Neural cell (in vitro differentiated cells): ENCODE data around the gene ESRRB. TPM values are rescaled to one million over a fixed set of nuclear protein-coding genes. Genes with fewer than 3 reads are reported as not detected.

Source experiments
- H2AFZ ChIP-seq: fragments of 200-600, 300-800 bp; sonication (generic), shearing (Covaris generic); 2 replicates; pipeline ENCODE4 v1.6.0; 2014; ENCODE audit warnings: low read depth, mild to moderate bottlenecking, antibody characterized with exemption, low read length, moderate library complexity
- H3F3A ChIP-seq: fragments of 200-600 bp; shearing (Covaris generic); 2 replicates; pipeline ENCODE4 v1.6.1; 2016; ENCODE audit warnings: mild to moderate bottlenecking, moderate library complexity, mixed read lengths, antibody characterized with exemption, low read length; ENCODE audit not compliant: insufficient read depth, poor library complexity, severe bottlenecking
- H3K27ac ChIP-seq: fragments of 200-600, 300-800 bp; sonication (generic), shearing (Covaris generic); 2 replicates; pipeline ENCODE4 v1.5.1; 2014; ENCODE audit warnings: mild to moderate bottlenecking, low read length, moderate library complexity
- H3K27me3 ChIP-seq: fragments of 300-800, 200-600 bp; sonication (generic), shearing (Covaris generic); 2 replicates; pipeline ENCODE4 v1.6.0; 2014; ENCODE audit warnings: mild to moderate bottlenecking, low read depth, low read length, moderate library complexity; ENCODE audit not compliant: insufficient read depth
- H3K36me3 ChIP-seq: fragments of 300-800, 200-600 bp; sonication (generic), shearing (Covaris generic); 2 replicates; pipeline ENCODE4 v1.5.1; 2014; ENCODE audit warnings: mild to moderate bottlenecking, antibody characterized with exemption, low read length, moderate library complexity; ENCODE audit not compliant: insufficient read depth
- H3K4me2 ChIP-seq: fragments of 300-800, 200-600 bp; sonication (generic), shearing (Covaris generic); 2 replicates; pipeline ENCODE4 v1.6.0; 2014; ENCODE audit warnings: mild to moderate bottlenecking, low read length
- H3K4me3 ChIP-seq: fragments of 300-800, 200-600 bp; sonication (generic), shearing (Covaris generic); 2 replicates; pipeline ENCODE4 v1.5.1; 2014; ENCODE audit warnings: mild to moderate bottlenecking, low read length, moderate library complexity
- H3K79me2 ChIP-seq: fragments of 200-600 bp; shearing (Covaris generic); replicated peaks from 2 replicates; pipeline ENCODE4 v1.6.0; 2014; ENCODE audit warnings: mild to moderate bottlenecking, low read length, moderate library complexity; ENCODE audit not compliant: insufficient read depth
- H3K9ac ChIP-seq: fragments of 300-800, 200-600 bp; sonication (generic), shearing (Covaris generic); 2 replicates; pipeline ENCODE4 v1.6.1; 2016; ENCODE audit warnings: mild to moderate bottlenecking, low read length, mixed read lengths
- H3K9me2 ChIP-seq: fragments of 200-600 bp; shearing (Covaris generic); 2 replicates; pipeline ENCODE4 v1.6.1; 2016; ENCODE audit warnings: mild to moderate bottlenecking, low read length, mixed read lengths; ENCODE audit not compliant: insufficient read depth
- H3K9me3 ChIP-seq: fragments of 200-600, 300-800 bp; sonication (generic), shearing (Covaris generic); 2 replicates; pipeline ENCODE4 v1.6.1; 2016; ENCODE audit warnings: mild to moderate bottlenecking, mixed run types, low read length, moderate library complexity, mixed read lengths
- H4K20me1 ChIP-seq: fragments of 200-600 bp; shearing (Covaris generic); 2 replicates; pipeline ENCODE4 v1.6.1; 2016; ENCODE audit warnings: mild to moderate bottlenecking, mixed run types; ENCODE audit not compliant: insufficient read depth
- EP300 ChIP-seq: fragments of 450-650 bp; conservative IDR thresholded peaks from 2 replicates; pipeline ENCODE4 v1.6.1; 2014; ENCODE audit warnings: antibody characterized with exemption, mild to moderate bottlenecking, moderate library complexity; ENCODE audit not compliant: poor library complexity, severe bottlenecking
- EZH2 ChIP-seq: fragments of 200-600, 300-800 bp; shearing (Covaris generic), sonication (generic); IDR thresholded peaks from 2 replicates; pipeline ENCODE4 v1.6.1; 2014; ENCODE audit warnings: antibody characterized with exemption, low read length, borderline replicate concordance, mild to moderate bottlenecking; ENCODE audit not compliant: insufficient read depth, poor library complexity, severe bottlenecking
- MXI1 ChIP-seq: fragments of 450-650 bp; conservative IDR thresholded peaks from 2 replicates; pipeline ENCODE4 v1.6.1; 2014; ENCODE audit warnings: antibody characterized with exemption, mild to moderate bottlenecking; ENCODE audit not compliant: poor library complexity, severe bottlenecking
- POLR2AphosphoS5 ChIP-seq: IDR thresholded peaks from 2 replicates; pipeline ENCODE4 v1.6.1; 2012
- RAD21 ChIP-seq: fragments of 450-650 bp; conservative IDR thresholded peaks from 2 replicates; pipeline ENCODE4 v1.6.1; 2014; ENCODE audit warnings: antibody characterized with exemption, mild to moderate bottlenecking, moderate library complexity
- SMC3 ChIP-seq: fragments of 450-650 bp; conservative IDR thresholded peaks from 2 replicates; pipeline ENCODE4 v1.6.1; 2014; ENCODE audit warnings: antibody characterized with exemption, mild to moderate bottlenecking, moderate library complexity; ENCODE audit not compliant: poor library complexity
- TAF1 ChIP-seq: IDR thresholded peaks from 2 replicates; pipeline ENCODE4 v1.6.1; 2012; ENCODE audit warnings: low read depth
- polyA plus RNA-seq: library from polyadenylated mRNA; depleted of rRNA; stranded (reverse); fragments of >200 nt; gene quantifications from 2 replicates; pipeline ENCODE4 v1.2.3, GENCODE V29; 2014
- TF ChIP-seq, protein P1 (sequence below): IDR thresholded peaks from 2 replicates; pipeline ENCODE4 v1.6.1; 2012; ENCODE audit warnings: borderline replicate concordance
- TF ChIP-seq, protein P2 (sequence below): fragments of 450-650 bp; IDR thresholded peaks from 2 replicates; pipeline ENCODE4 v1.5.1; 2014; ENCODE audit warnings: antibody characterized with exemption, mild to moderate bottlenecking, moderate library complexity; ENCODE audit not compliant: poor library complexity, severe bottlenecking

The ESRRB gene
- polyA plus RNA-seq, 1 donor from 2014 or later: 0.59 TPM

DNA sequence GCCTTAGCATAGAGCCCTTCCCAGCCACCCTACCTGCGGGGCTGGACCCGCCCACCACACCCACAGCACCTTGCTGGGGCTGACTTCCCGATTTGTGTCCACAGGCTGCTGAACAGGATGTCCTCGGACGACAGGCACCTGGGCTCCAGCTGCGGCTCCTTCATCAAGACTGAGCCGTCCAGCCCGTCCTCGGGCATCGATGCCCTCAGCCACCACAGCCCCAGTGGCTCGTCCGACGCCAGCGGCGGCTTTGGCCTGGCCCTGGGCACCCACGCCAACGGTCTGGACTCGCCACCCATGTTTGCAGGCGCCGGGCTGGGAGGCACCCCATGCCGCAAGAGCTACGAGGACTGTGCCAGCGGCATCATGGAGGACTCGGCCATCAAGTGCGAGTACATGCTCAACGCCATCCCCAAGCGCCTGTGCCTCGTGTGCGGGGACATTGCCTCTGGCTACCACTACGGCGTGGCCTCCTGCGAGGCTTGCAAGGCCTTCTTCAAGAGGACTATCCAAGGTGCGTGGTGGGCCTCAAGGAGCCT, 63.4 kb downstream of the ESRRB start:
- Histone ChIP-seq H3K27ac (no peak overlapping the region), H3K4me3 (no peak overlapping the region), H3K4me2 (no peak overlapping the region), H4K20me1 (no peaks in the 10 kb centered on the region), H3K9ac (no peak overlapping the region), H3K36me3 (no peaks in the 10 kb centered on the region), H3K79me2 (no peaks in the 10 kb centered on the region), H2AFZ (no peak overlapping the region), H3K27me3 (no peaks in the 10 kb centered on the region), H3F3A (no peaks in the 10 kb centered on the region), H3K9me2 (no peaks in the 10 kb centered on the region), H3K9me3 (no peaks in the 10 kb centered on the region)
- TF ChIP-seq SMC3 (no peak), EP300 (no peak), POLR2AphosphoS5 (no peak), MXI1 (no peak), RAD21 (no peak), EZH2 (no peak), TAF1 (no peak)
- TF ChIP-seq, protein P1, sequence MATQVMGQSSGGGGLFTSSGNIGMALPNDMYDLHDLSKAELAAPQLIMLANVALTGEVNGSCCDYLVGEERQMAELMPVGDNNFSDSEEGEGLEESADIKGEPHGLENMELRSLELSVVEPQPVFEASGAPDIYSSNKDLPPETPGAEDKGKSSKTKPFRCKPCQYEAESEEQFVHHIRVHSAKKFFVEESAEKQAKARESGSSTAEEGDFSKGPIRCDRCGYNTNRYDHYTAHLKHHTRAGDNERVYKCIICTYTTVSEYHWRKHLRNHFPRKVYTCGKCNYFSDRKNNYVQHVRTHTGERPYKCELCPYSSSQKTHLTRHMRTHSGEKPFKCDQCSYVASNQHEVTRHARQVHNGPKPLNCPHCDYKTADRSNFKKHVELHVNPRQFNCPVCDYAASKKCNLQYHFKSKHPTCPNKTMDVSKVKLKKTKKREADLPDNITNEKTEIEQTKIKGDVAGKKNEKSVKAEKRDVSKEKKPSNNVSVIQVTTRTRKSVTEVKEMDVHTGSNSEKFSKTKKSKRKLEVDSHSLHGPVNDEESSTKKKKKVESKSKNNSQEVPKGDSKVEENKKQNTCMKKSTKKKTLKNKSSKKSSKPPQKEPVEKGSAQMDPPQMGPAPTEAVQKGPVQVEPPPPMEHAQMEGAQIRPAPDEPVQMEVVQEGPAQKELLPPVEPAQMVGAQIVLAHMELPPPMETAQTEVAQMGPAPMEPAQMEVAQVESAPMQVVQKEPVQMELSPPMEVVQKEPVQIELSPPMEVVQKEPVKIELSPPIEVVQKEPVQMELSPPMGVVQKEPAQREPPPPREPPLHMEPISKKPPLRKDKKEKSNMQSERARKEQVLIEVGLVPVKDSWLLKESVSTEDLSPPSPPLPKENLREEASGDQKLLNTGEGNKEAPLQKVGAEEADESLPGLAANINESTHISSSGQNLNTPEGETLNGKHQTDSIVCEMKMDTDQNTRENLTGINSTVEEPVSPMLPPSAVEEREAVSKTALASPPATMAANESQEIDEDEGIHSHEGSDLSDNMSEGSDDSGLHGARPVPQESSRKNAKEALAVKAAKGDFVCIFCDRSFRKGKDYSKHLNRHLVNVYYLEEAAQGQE: no peak
- TF ChIP-seq, protein P2, sequence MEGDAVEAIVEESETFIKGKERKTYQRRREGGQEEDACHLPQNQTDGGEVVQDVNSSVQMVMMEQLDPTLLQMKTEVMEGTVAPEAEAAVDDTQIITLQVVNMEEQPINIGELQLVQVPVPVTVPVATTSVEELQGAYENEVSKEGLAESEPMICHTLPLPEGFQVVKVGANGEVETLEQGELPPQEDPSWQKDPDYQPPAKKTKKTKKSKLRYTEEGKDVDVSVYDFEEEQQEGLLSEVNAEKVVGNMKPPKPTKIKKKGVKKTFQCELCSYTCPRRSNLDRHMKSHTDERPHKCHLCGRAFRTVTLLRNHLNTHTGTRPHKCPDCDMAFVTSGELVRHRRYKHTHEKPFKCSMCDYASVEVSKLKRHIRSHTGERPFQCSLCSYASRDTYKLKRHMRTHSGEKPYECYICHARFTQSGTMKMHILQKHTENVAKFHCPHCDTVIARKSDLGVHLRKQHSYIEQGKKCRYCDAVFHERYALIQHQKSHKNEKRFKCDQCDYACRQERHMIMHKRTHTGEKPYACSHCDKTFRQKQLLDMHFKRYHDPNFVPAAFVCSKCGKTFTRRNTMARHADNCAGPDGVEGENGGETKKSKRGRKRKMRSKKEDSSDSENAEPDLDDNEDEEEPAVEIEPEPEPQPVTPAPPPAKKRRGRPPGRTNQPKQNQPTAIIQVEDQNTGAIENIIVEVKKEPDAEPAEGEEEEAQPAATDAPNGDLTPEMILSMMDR: no peak

DNA sequence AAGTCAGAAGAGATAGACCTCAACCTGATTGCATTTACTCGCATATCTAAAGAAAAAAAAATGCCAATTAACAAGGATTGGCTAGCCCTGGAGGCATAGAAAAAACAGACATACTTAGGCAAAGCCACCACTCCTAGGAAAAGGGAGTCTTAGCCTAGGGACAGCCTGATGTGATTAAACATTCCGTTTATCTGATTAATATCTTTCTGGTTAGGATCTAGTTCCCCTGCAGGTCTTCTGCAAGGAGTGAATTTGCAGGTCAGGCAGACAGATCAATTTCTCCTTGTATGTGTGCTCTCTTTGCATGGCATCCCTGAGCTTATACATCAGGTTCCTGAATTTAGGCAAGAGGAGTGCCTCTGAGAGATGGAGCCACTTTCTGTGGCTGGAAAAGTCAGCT, 70.5 kb downstream of the ESRRB start:
- no peak overlapping the region for H3K4me3 ChIP-seq

More for the DNA sequence above, 70.5 kb downstream of the ESRRB start:
- TF ChIP-seq MXI1 (no peak), EP300 (no peak), RAD21 (no peak), SMC3 (no peak), EZH2 (no peak)
- TF ChIP-seq, protein P2: no peak
- TF ChIP-seq, protein P1: no peak
- no peak overlapping the region for H2AFZ ChIP-seq
- no peaks in the 10 kb centered on the region for H3F3A ChIP-seq
- H3K79me2 ChIP-seq: no peaks in the 10 kb centered on the region
- H3K9ac ChIP-seq: no peak overlapping the region
- no peaks in the 10 kb centered on the region for H4K20me1 ChIP-seq
- H3K27me3 ChIP-seq: no peaks in the 10 kb centered on the region
- no peaks in the 10 kb centered on the region for H3K9me2 ChIP-seq
- no peaks in the 10 kb centered on the region for H3K36me3 ChIP-seq
- no peak overlapping the region for H3K27ac ChIP-seq
- no peaks in the 10 kb centered on the region for H3K9me3 ChIP-seq
- H3K4me2 ChIP-seq: no peak overlapping the region
